HEK293 (cell line): ENCODE measurements around the gene DIS3L.

Experiments used
- MYNN ChIP-seq: fragments of 450-650 bp; formaldehyde crosslinking; IDR thresholded peaks from 2 replicates; pipeline ENCODE4 v1.5.1; 2016; ENCODE audit warnings: missing biosample characterization, missing genetic modification characterization, borderline replicate concordance
- OSR2 ChIP-seq: fragments of 450-650 bp; formaldehyde crosslinking; IDR thresholded peaks from 2 replicates; pipeline ENCODE4 v1.5.1; 2016; ENCODE audit warnings: missing biosample characterization, missing genetic modification characterization
- PRDM10 ChIP-seq: fragments of 450-650 bp; formaldehyde crosslinking; IDR thresholded peaks from 2 replicates; pipeline ENCODE4 v1.5.1; 2016; ENCODE audit warnings: missing biosample characterization, missing genetic modification characterization
- SP2 ChIP-seq: fragments of 450-650 bp; formaldehyde crosslinking; IDR thresholded peaks from 2 replicates; pipeline ENCODE4 v1.5.1; 2016; ENCODE audit warnings: missing biosample characterization, missing genetic modification characterization
- SP3 ChIP-seq: fragments of 450-650 bp; formaldehyde crosslinking; IDR thresholded peaks from 2 replicates; pipeline ENCODE4 v1.5.1; 2016; ENCODE audit warnings: missing biosample characterization, missing genetic modification characterization
- TCF7L2 ChIP-seq: IDR thresholded peaks from 2 replicates; pipeline ENCODE4 v1.6.1; 2011; ENCODE audit warnings: low read depth, mild to moderate bottlenecking, inconsistent platforms, low read length, moderate library complexity, borderline replicate concordance
- TRIM28 ChIP-seq: IDR thresholded peaks from 2 replicates; pipeline ENCODE4 v1.6.1; 2011; ENCODE audit warnings: low read length, control low read depth, borderline replicate concordance
- ZBTB11 ChIP-seq: fragments of 450-650 bp; formaldehyde crosslinking; conservative IDR thresholded peaks from 2 replicates; pipeline ENCODE4 v1.5.1; 2016; ENCODE audit warnings: low read depth, missing biosample characterization, missing genetic modification characterization
- ZBTB17 ChIP-seq: fragments of 450-650 bp; formaldehyde crosslinking; IDR thresholded peaks from 2 replicates; pipeline ENCODE4 v1.5.1; 2016; ENCODE audit warnings: missing biosample characterization, missing genetic modification characterization
- ZBTB21 ChIP-seq: fragments of 450-650 bp; formaldehyde crosslinking; IDR thresholded peaks from 2 replicates; pipeline ENCODE4 v1.5.1; 2017; ENCODE audit warnings: missing biosample characterization, missing genetic modification characterization
- ZNF280C ChIP-seq: fragments of 450-650 bp; formaldehyde crosslinking; IDR thresholded peaks from 2 replicates; pipeline ENCODE4 v1.5.1; 2016; ENCODE audit warnings: missing biosample characterization, missing genetic modification characterization
- ZNF362 ChIP-seq: fragments of 450-650 bp; formaldehyde crosslinking; IDR thresholded peaks from 2 replicates; pipeline ENCODE4 v1.5.1; 2016; ENCODE audit warnings: missing biosample characterization, missing genetic modification characterization
- ZNF37A ChIP-seq: fragments of 450-650 bp; IDR thresholded peaks from 2 replicates; pipeline ENCODE4 v1.5.1; 2018; ENCODE audit warnings: missing biosample characterization, missing genetic modification characterization
- ZNF391 ChIP-seq: fragments of 450-650 bp; formaldehyde crosslinking; IDR thresholded peaks from 2 replicates; pipeline ENCODE4 v1.5.1; 2016; ENCODE audit warnings: low read depth, missing biosample characterization, missing genetic modification characterization, borderline replicate concordance
- ZNF513 ChIP-seq: fragments of 450-650 bp; IDR thresholded peaks from 2 replicates; pipeline ENCODE4 v1.5.1; 2018; ENCODE audit warnings: missing biosample characterization, missing genetic modification characterization
- ZNF544 ChIP-seq: fragments of 450-650 bp; formaldehyde crosslinking; IDR thresholded peaks from 2 replicates; pipeline ENCODE4 v1.5.0; 2017; ENCODE audit warnings: missing biosample characterization, missing genetic modification characterization
- ZNF558 ChIP-seq: fragments of 450-650 bp; formaldehyde crosslinking; IDR thresholded peaks from 2 replicates; pipeline ENCODE4 v1.5.1; 2016; ENCODE audit warnings: missing biosample characterization, missing genetic modification characterization
- ZNF624 ChIP-seq: fragments of 450-650 bp; formaldehyde crosslinking; IDR thresholded peaks from 2 replicates; pipeline ENCODE4 v1.5.1; 2017; ENCODE audit warnings: missing biosample characterization, missing genetic modification characterization
- ZNF670 ChIP-seq: fragments of 450-650 bp; formaldehyde crosslinking; IDR thresholded peaks from 2 replicates; pipeline ENCODE4 v1.5.1; 2016; ENCODE audit warnings: missing biosample characterization, missing genetic modification characterization, low read depth
- ZNF677 ChIP-seq: fragments of 450-650 bp; IDR thresholded peaks from 2 replicates; pipeline ENCODE4 v1.5.0; 2018; ENCODE audit warnings: missing biosample characterization, mild to moderate bottlenecking, missing genetic modification characterization, moderate library complexity
- ZNF76 ChIP-seq: fragments of 450-650 bp; formaldehyde crosslinking; IDR thresholded peaks from 2 replicates; pipeline ENCODE4; 2016; ENCODE audit warnings: low read depth, missing biosample characterization, missing genetic modification characterization, borderline replicate concordance
- ZSCAN30 ChIP-seq: fragments of 450-650 bp; IDR thresholded peaks from 2 replicates; pipeline ENCODE4 v1.5.1; 2018; ENCODE audit warnings: missing biosample characterization, mild to moderate bottlenecking, missing genetic modification characterization, moderate library complexity

DIS3L gene

GRCh38 chr15:66253418-66254088, 39.8 kb upstream of the DIS3L start, which contains the start of gene MEGF11 (continued):
- TF ChIP-seq ZNF670 (tag by site-specific recombination): no peak
- TF ChIP-seq ZNF513 (tag by site-specific recombination): peak; percentile 43; the same call in 1 of the 2 replicates
- no peak for TF ChIP-seq ZNF624 (tag by site-specific recombination)
- TF ChIP-seq TRIM28: no peak
- TF ChIP-seq ZBTB11 (tag by site-specific recombination): no peak
- TF ChIP-seq MYNN (tag by site-specific recombination): no peak
- no peak for TF ChIP-seq TCF7L2
- 0 out of 2 replicates have a peak, but pooled peaks have one; percentile 62 for TF ChIP-seq ZNF558 (tag by site-specific recombination)
- TF ChIP-seq ZNF76 (tag by site-specific recombination): peak; percentile 63; the same call in 1 of the 2 replicates
- 0 out of 2 replicates have a peak, but pooled peaks have one; percentile 33 for TF ChIP-seq ZNF677 (tag by site-specific recombination)
- TF ChIP-seq ZNF544: no peak
- TF ChIP-seq SP3: peak; percentile 75
- TF ChIP-seq PRDM10: peak; percentile 92
- TF ChIP-seq ZBTB21 (tag by site-specific recombination): 0 out of 2 replicates have a peak, but pooled peaks have one; percentile 37
- peak; percentile 56 for TF ChIP-seq ZSCAN30 (tag by site-specific recombination)
- peak; percentile 90 for TF ChIP-seq ZBTB17 (tag by site-specific recombination)
- peak; percentile 45 for TF ChIP-seq SP2
- no peak for TF ChIP-seq ZNF391 (tag by site-specific recombination)
- no peak for TF ChIP-seq ZNF280C (tag by site-specific recombination)
- TF ChIP-seq ZNF362 (tag by site-specific recombination): peak; percentile 86
- no peak for TF ChIP-seq OSR2 (tag by site-specific recombination)
- 0 out of 2 replicates have a peak, but pooled peaks have one; percentile 16 for TF ChIP-seq ZNF37A (tag by site-specific recombination)
